Measurements from ENCODE around the gene F7. TPM values are rescaled to one million over a fixed set of nuclear protein-coding genes. Genes with fewer than 3 reads are reported as not detected.
"Not testable (repeated sequence)": the region's sequence is repeated elsewhere in the genome, so short reads cannot be mapped to it uniquely, and the experiment has no call there.

The F7 gene
- total RNA-seq, 1 donor from 2014 or later: not detected

DNA sequence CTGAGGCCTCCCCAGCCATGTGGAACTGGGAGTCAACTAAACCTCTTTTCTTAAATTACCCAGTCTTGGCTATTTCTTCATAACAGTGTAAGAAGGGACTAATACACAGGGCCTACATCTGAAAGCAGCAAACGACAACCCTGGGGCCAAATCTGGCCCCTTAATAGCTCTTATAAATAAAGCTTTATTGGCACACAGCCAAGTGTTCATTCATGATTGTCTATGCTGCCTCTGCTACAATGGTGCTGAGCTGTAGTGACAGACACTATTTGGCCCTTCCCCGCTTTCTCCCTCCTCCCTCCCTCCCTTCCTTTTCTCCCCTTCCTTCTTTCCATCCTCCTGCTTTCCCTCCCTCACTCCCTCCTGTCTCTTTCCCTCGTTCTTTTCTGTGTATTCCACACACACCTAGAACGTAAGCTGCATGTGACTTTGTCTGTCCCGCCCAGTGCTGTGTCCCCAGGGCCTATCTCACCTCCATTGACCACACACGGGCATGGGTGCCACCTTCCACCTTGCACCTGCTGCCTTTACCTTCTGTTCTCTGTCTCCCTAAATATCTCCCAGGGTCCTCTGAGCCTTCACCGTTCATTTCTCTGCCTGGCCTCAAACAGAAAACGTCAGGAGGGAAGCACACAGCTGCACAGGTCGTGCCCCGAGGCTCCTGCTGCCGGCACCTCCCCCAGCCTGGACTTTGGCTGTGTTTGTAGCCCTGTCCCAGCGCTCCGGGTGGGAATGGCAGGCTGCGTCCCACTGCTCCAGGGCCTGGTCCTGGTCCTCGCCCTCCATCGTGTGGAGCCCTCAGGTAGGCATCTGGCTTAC, 52.5 kb downstream of the F7 start, which contains the start of gene PROZ:
Gene PROZ, plus strand, starts transcription at position 720 of the 819 bp plus-strand sequence. Its CDS starts 13 bp downstream, at position 733.
- Mint-ChIP-seq H3K4me3 (ENCODE audit: unreplicated experiment) (no peak within 1 kb of the TSS), H3K36me3 (ENCODE audit: unreplicated experiment) (no peaks in the 10 kb centered on the region), H3K27me3 (ENCODE audit: unreplicated experiment) (no peaks in the 10 kb centered on the region), H3K27ac (ENCODE audit: unreplicated experiment) (no peak within 1 kb of the TSS), H3K9me3 (ENCODE audit: unreplicated experiment) (no peaks in the 10 kb centered on the region), H3K4me1 (ENCODE audit: unreplicated experiment) (peaks cover 14% of the 10 kb centered on the region)
- TF ChIP-seq, protein P1, sequence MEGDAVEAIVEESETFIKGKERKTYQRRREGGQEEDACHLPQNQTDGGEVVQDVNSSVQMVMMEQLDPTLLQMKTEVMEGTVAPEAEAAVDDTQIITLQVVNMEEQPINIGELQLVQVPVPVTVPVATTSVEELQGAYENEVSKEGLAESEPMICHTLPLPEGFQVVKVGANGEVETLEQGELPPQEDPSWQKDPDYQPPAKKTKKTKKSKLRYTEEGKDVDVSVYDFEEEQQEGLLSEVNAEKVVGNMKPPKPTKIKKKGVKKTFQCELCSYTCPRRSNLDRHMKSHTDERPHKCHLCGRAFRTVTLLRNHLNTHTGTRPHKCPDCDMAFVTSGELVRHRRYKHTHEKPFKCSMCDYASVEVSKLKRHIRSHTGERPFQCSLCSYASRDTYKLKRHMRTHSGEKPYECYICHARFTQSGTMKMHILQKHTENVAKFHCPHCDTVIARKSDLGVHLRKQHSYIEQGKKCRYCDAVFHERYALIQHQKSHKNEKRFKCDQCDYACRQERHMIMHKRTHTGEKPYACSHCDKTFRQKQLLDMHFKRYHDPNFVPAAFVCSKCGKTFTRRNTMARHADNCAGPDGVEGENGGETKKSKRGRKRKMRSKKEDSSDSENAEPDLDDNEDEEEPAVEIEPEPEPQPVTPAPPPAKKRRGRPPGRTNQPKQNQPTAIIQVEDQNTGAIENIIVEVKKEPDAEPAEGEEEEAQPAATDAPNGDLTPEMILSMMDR (IDR thresholded peaks at IDR 0.05): no peak
- DNase-seq (ENCODE audit: extremely low spot score, unreplicated experiment): no peak

DNA sequence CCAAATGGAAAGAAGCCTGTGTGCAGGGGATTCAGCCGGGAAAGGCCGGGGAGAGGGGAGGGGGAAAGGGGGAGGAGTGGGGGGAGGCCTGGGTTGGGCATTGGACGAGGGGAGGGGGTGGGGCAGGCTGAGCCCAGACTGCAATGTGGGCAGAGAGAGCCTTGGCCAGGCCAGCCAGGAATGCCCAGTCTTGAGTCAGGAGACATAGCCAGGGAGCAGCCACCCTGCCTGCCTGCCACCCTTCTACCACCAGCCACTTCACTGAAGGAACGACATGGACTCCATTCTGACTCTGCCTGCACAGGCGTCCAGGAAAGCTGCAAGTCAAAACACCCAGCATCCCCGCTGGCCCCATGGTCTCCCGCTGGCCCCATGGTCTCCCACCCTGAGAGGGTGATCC, 53.4 kb downstream of the F7 start:
- no peak overlapping the region for H3K4me3 Mint-ChIP-seq (ENCODE audit: unreplicated experiment)
- no peak for DNase-seq (ENCODE audit: extremely low spot score, unreplicated experiment)
- H3K27ac Mint-ChIP-seq (ENCODE audit: unreplicated experiment): no peak overlapping the region
- TF ChIP-seq, protein P1 (IDR thresholded peaks at IDR 0.05): no peak
- H3K36me3 Mint-ChIP-seq (ENCODE audit: unreplicated experiment): no peaks in the 10 kb centered on the region
- no peaks in the 10 kb centered on the region for H3K9me3 Mint-ChIP-seq (ENCODE audit: unreplicated experiment)
- H3K27me3 Mint-ChIP-seq (ENCODE audit: unreplicated experiment): no peaks in the 10 kb centered on the region
- peaks cover 8% of the 10 kb centered on the region for H3K4me1 Mint-ChIP-seq (ENCODE audit: unreplicated experiment)

DNA sequence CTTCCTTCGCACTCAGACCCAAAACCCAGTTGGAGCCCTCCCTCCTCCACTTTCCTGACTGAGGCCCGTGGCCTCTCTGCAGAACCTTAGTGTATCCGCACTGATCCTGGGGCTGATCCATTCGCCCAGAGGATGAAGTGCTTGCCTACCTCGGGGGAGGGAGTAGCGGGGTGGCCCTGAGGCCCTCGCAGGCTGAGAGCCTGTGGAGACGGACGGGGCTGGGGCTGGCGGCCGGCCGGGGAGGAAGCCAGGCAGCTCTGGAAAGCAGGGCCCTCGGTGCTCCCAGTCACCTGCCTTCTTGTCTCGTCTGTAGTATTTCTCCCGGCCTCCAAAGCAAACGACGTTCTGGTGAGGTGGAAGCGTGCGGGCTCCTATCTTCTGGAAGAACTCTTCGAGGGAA, 54.1 kb downstream of the F7 start:
- Mint-ChIP-seq H3K27me3 (ENCODE audit: unreplicated experiment) (no peaks in the 10 kb centered on the region), H3K4me3 (ENCODE audit: unreplicated experiment) (no peak overlapping the region), H3K9me3 (ENCODE audit: unreplicated experiment) (no peaks in the 10 kb centered on the region), H3K27ac (ENCODE audit: unreplicated experiment) (no peak overlapping the region), H3K4me1 (ENCODE audit: unreplicated experiment) (peaks cover 4% of the 10 kb centered on the region), H3K36me3 (ENCODE audit: unreplicated experiment) (no peaks in the 10 kb centered on the region)
- no peak for DNase-seq (ENCODE audit: extremely low spot score, unreplicated experiment)
- TF ChIP-seq, protein P1 (IDR thresholded peaks at IDR 0.05): no peak

DNA sequence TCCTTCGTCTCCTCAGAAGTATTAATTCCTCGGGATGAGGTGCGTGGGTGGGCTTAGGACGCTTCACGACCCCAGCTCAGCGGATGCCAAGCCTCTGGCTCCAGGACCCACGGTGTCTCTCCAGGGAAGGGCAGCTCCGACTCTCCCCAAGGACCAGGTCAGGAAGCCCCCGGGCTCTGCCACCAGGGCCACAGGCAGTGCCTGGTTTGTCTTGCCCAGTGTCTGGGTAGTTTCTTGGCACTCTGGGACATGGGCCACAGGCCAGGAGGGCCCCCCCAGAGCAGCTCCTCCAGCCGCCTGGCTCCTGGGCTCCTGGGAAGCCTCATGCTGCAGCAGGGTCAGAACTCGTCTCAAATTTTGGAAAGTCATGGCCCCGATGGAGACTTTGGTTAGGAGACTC, 55.4 kb downstream of the F7 start:
- Mint-ChIP-seq H3K9me3 (ENCODE audit: unreplicated experiment) (no peaks in the 10 kb centered on the region), H3K27ac (ENCODE audit: unreplicated experiment) (no peak overlapping the region), H3K36me3 (ENCODE audit: unreplicated experiment) (no peaks in the 10 kb centered on the region), H3K4me3 (ENCODE audit: unreplicated experiment) (no peak overlapping the region), H3K4me1 (ENCODE audit: unreplicated experiment) (peaks cover 10% of the 10 kb centered on the region), H3K27me3 (ENCODE audit: unreplicated experiment) (no peaks in the 10 kb centered on the region)
- TF ChIP-seq, protein P1 (IDR thresholded peaks at IDR 0.05): no peak
- DNase-seq (ENCODE audit: extremely low spot score, unreplicated experiment): no peak

DNA sequence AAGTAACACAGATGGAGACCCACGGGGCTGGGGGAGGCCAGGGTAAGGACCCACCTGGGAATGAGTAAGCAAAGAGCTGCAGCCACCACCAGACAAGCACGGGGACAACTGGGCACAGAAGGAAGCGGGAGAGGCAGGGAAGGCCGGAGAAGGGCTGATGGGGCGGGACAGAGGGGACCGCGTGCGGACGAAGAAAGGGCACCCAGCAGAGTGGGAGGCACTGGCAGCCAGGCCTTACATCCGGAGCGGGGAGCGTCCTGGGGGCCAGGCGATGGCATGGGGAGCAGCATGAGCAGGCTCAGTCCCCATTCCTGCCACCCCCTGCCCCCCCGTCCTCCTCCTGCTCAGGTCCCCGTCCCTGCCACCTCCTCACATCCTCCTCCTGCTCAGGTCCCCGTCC, 55.8 kb downstream of the F7 start:
- DNase-seq (ENCODE audit: extremely low spot score, unreplicated experiment): no peak
- TF ChIP-seq, protein P1 (IDR thresholded peaks at IDR 0.05): no peak
- no peaks in the 10 kb centered on the region for H3K9me3 Mint-ChIP-seq (ENCODE audit: unreplicated experiment)
- H3K36me3 Mint-ChIP-seq (ENCODE audit: unreplicated experiment): no peaks in the 10 kb centered on the region
- H3K4me1 Mint-ChIP-seq (ENCODE audit: unreplicated experiment): peaks cover 15% of the 10 kb centered on the region
- H3K4me3 Mint-ChIP-seq (ENCODE audit: unreplicated experiment): no peak overlapping the region
- no peaks in the 10 kb centered on the region for H3K27me3 Mint-ChIP-seq (ENCODE audit: unreplicated experiment)
- H3K27ac Mint-ChIP-seq (ENCODE audit: unreplicated experiment): no peak overlapping the region

DNA sequence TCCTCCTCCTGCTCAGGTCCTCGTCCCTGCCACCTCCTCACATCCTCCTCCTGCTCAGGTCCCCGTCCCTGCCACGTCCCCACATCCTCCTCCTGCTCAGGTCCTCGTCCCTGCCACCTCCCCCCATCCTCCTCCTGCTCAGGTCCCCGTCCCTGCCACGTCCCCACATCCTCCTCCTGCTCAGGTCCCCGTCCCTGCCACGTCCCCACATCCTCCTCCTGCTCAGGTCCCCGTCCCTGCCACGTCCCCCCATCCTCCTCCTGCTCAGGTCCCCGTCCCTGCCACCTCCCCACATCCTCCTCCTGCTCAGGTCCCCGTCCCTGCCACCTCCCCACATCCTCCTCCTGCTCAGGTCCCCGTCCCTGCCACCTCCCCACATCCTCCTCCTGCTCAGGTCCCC, 56.4 kb downstream of the F7 start:
- H3K27ac Mint-ChIP-seq (ENCODE audit: unreplicated experiment); H3K9me3 Mint-ChIP-seq (ENCODE audit: unreplicated experiment); H3K36me3 Mint-ChIP-seq (ENCODE audit: unreplicated experiment); DNase-seq (ENCODE audit: extremely low spot score, unreplicated experiment); H3K27me3 Mint-ChIP-seq (ENCODE audit: unreplicated experiment); H3K4me3 Mint-ChIP-seq (ENCODE audit: unreplicated experiment): not testable (repeated sequence)
- H3K4me1 Mint-ChIP-seq (ENCODE audit: unreplicated experiment): peaks cover 15% of the 10 kb centered on the region

Data from osteocyte (in vitro differentiated cells).